Parietal lobe (tissue), 2 donors: ENCODE measurements around the gene STMN1. TPM values are rescaled to one million over a fixed set of nuclear protein-coding genes. Genes with fewer than 3 reads are reported as not detected.

ENCODE experiments used
- small RNA-seq: library from RNA; depleted of rRNA; stranded (forward); fragments of <200 nt; gene quantifications from one replicate; pipeline ENCODE3, GENCODE V24; 2014; ENCODE audit warnings: low replicate concordance
- total RNA-seq: library from RNA; depleted of rRNA; stranded (reverse); fragments of >200 nt; gene quantifications from one replicate; pipeline ENCODE4 v1.2.3, GENCODE V29; 2014

STMN1 gene
- total RNA-seq = 872 TPM

DNA sequence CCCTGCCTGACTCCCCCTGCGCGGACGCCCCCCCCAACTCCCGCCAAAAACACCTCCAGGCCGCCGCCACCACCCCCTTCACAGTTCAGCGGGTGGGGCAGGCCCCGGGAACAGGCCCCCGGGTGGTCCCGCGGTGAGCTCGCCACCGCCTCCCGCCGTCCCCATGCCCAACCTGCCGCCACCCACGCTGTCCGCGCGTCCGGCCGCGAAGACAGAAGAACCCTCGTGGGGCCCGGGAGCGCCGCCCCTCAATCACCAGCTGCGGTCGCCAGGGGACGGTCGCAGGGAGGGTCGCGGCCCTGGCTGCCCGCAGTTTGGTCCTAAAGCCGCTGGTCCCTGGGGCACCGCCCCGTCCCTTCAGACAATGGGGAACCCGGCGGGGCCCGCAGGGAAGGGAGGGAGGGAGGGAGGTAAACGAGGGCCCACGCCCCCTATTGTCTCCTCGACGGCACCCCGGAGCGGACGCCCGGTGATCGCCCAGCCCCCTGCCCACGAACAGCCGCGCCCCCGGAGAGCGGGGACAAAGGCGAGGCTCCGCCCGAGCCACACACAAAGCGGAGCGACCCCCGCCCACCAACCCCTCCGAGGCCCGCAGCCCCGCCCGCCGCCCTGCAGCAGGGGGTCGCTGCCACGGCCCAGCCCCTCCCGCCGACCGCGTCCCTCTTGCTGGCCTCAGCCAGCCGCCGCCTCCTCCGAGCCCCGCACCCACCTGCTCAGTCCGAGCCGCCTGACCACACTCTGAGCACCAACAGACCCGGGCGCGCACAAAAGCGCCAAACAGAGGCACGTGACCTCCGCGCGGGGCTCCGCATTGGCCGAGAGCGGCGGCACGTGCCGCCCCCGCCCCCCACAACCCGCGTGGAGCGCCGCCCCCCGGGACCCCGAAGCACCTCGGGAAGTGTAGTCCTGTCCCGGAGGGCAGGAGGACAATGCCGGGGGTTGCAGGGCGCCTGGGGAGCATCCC lies at the start of gene STMN1:
STMN1 (minus strand) TSS at position 740 of the 964 bp plus-strand sequence. CDS start 1,743 bp downstream, outside the sequence.

GRCh38 chr1:25875154-25875855 lies 30.9 kb downstream of the STMN1 start, which contains the start of gene PAQR7:
TSS of gene PAQR7 (minus strand) at chr1:25875708. CDS start at chr1:25863839, 11,869 bp downstream.

GRCh38 chr1:25858906-25859789 lies 47.1 kb downstream of the STMN1 start, which contains the start of gene AUNIP:
TSS of gene AUNIP (minus strand) at chr1:25859457. CDS start at chr1:25859357, 100 bp downstream.

Small RNA genes lying within 50 kb of the gene (small RNA-seq; reads per million reads assigned to genes)
- gene AL033528.1 (not detected), gene RF00019 (not detected), gene SNRPFP2 (not detected)

Other genes starting within 250 kb of the STMN1 start
- 20.7 TPM for gene SELENON, start 106.2 kb downstream of the STMN1 start, total RNA-seq
- gene MTFR1L, start 86.5 kb downstream of the STMN1 start, total RNA-seq = 44.4 TPM
- gene AUNIP, start 47.0 kb downstream of the STMN1 start, total RNA-seq = 1.3 TPM
- gene PAQR7, start 30.7 kb downstream of the STMN1 start, total RNA-seq = 6.6 TPM
- 5.6 TPM for gene PAFAH2, start 91.6 kb upstream of the STMN1 start, total RNA-seq
- 2.2 TPM for gene EXTL1, start 115.4 kb upstream of the STMN1 start, total RNA-seq
- not detected for gene SLC30A2, start 139.7 kb upstream of the STMN1 start, total RNA-seq
- not detected for gene TRIM63, start 161.2 kb upstream of the STMN1 start, total RNA-seq
- 61.3 TPM for gene PDIK1L, start 205.4 kb upstream of the STMN1 start, total RNA-seq